HepG2 (cell line): ENCODE measurements around the gene ARID3C. TPM values are rescaled to one million over a fixed set of nuclear protein-coding genes. Genes with fewer than 3 reads are reported as not detected.
A peak's percentile ranks its signal among the peaks of the same experiment; 100 is the strongest.

ENCODE experiments used
- ATAC-seq: fragments of 200-7000 bp; cut with Tn5 transposase; 3 replicates; pipeline ENCODE4 v1.9.1; 2020; ENCODE audit warnings: mild to moderate bottlenecking, moderate library complexity
- BruUV-seq: library from RNA; stranded (reverse); fragments of 400-500 nt; replicated peaks from 2 replicates; lab custom pipeline; 2021; lab: Mats Ljungman, UMichigan
- CTCF ChIA-PET: fragments of 300-600 bp; formaldehyde crosslinking; extraction: SDS; loops from one replicate; lab custom pipeline; 2021; ENCODE audit warnings: low total read pairs, inconsistent platforms, low intra/inter-chr PET ratio; lab: Yijun Ruan, JAX
- POLR2A ChIA-PET: fragments of 350-600 bp; sonication (Branson Sonifier 250); formaldehyde crosslinking; loops from one replicate; lab custom pipeline; 2020; ENCODE audit warnings: antibody characterized with exemption, inconsistent platforms; lab: Yijun Ruan, JAX
- DNase-seq: peaks from one replicate; pipeline ENCODE4 v3.0.0-alpha.2; 2015; ENCODE audit warnings: low spot score
- FAIRE-seq: peaks from 3 replicates; lab custom pipeline; 2011; peaks lifted over from hg19 to GRCh38; lab: Jason Lieb, UNC
- H2AFZ ChIP-seq: one replicate; pipeline ENCODE4 v1.6.1; 2011; ENCODE audit warnings: low read length, inconsistent platforms
- H3K27ac ChIP-seq: fragments of 300-600 bp; 3 replicates; pipeline ENCODE4 v1.8.0; 2011; ENCODE audit warnings: mixed run types, mild to moderate bottlenecking, mixed read lengths, low read length, inconsistent platforms; ENCODE audit not compliant: insufficient read depth; ENCODE audit errors: extremely low read length
- H3K27me3 ChIP-seq, 2 experiments: fragments of 200-600 bp in 1 of 2; 2 replicates in 1 of 2; 3 replicates in 1 of 2; pipeline versions ENCODE4 v1.6.0 to v1.8.0; 2011; ENCODE audit warnings: low read length in 2 of 2, mild to moderate bottlenecking in 2 of 2, moderate library complexity in 2 of 2, inconsistent platforms in 1 of 2; ENCODE audit not compliant: insufficient read depth in 2 of 2, control insufficient read depth in 1 of 2
- H3K36me3 ChIP-seq, 2 experiments: fragments of 200-600 bp in 1 of 2; replicated peaks in 1 of 2; 2 replicates in 1 of 2; 3 replicates in 1 of 2; pipeline versions ENCODE4 v1.5.1 to v1.8.0; 2011; ENCODE audit warnings: low read length in 2 of 2, inconsistent platforms in 1 of 2; ENCODE audit not compliant: insufficient read depth in 2 of 2, control insufficient read depth in 1 of 2
- H3K4me1 ChIP-seq: 2 replicates; pipeline ENCODE4 v1.5.1; 2012; ENCODE audit warnings: low read length, inconsistent platforms; ENCODE audit not compliant: insufficient read depth
- H3K4me2 ChIP-seq: 2 replicates; pipeline ENCODE4 v1.6.0; 2011; ENCODE audit warnings: low read depth, low read length, inconsistent platforms
- H3K4me3 ChIP-seq, 3 experiments: fragments of 200-600 bp in 1 of 3; sonication (generic), shearing (Covaris generic) in 1 of 3; replicated peaks in 1 of 3; 2 replicates each; pipeline ENCODE4 v1.5.1; 2011 to 2016; ENCODE audit warnings: low read length in 3 of 3, inconsistent platforms in 2 of 3, low read depth in 2 of 3, mild to moderate bottlenecking in 2 of 3, control low read depth in 1 of 3, mixed read lengths in 1 of 3; ENCODE audit not compliant: insufficient read depth in 1 of 3
- H3K79me2 ChIP-seq: one replicate; pipeline ENCODE4 v1.6.1; 2011; ENCODE audit warnings: low read length, inconsistent platforms; ENCODE audit not compliant: insufficient read depth
- H3K9ac ChIP-seq: 2 replicates; pipeline ENCODE4 v1.6.0; 2011; ENCODE audit warnings: mild to moderate bottlenecking, low read depth, low read length, inconsistent platforms; ENCODE audit not compliant: insufficient read depth
- H3K9me3 ChIP-seq: 2 replicates; pipeline ENCODE4 v1.5.1; 2012; ENCODE audit warnings: mild to moderate bottlenecking, low read length
- H4K20me1 ChIP-seq: 2 replicates; pipeline ENCODE4 v1.6.0; 2011; ENCODE audit warnings: inconsistent platforms, mild to moderate bottlenecking, low read length, moderate library complexity; ENCODE audit not compliant: insufficient read depth
- EEA1 ChIP-seq: sonication (generic); formaldehyde crosslinking; IDR thresholded peaks from 2 replicates; pipeline ENCODE4 v1.5.1; 2020; ENCODE audit warnings: mild to moderate bottlenecking, missing genetic modification reagents, borderline replicate concordance
- FOSL2 ChIP-seq: sonication (generic); formaldehyde crosslinking; IDR thresholded peaks from 2 replicates; pipeline ENCODE4 v1.4.0; 2020; ENCODE audit warnings: missing genetic modification reagents
- ISX ChIP-seq: sonication (generic); formaldehyde crosslinking; conservative IDR thresholded peaks from 2 replicates; pipeline ENCODE4 v1.5.0; 2020; ENCODE audit warnings: missing genetic modification reagents
- JDP2 ChIP-seq: sonication (generic); formaldehyde crosslinking; IDR thresholded peaks from 2 replicates; pipeline ENCODE4 v1.8.1; 2022; ENCODE audit warnings: missing genetic modification reagents, borderline replicate concordance
- JUN ChIP-seq: sonication (generic); formaldehyde crosslinking; IDR thresholded peaks from 2 replicates; pipeline ENCODE4 v1.4.0; 2020; ENCODE audit warnings: mild to moderate bottlenecking, missing genetic modification reagents
- KLF16 ChIP-seq, 2 experiments: sonication (generic) in 1 of 2; formaldehyde crosslinking in 1 of 2; IDR thresholded peaks; 2 replicates each; pipeline versions ENCODE4 v1.6.1 to v1.8.0; 2016 to 2023; ENCODE audit warnings: missing genetic modification reagents in 2 of 2, missing compliant biosample characterization in 1 of 2
- TEAD3 ChIP-seq: optimal IDR thresholded peaks from 2 replicates; pipeline ENCODE3; 2016; ENCODE audit warnings: borderline replicate concordance
- ZIK1 ChIP-seq: sonication (generic); formaldehyde crosslinking; IDR thresholded peaks from 2 replicates; pipeline ENCODE4 v1.5.0; 2020; ENCODE audit warnings: mild to moderate bottlenecking, low read depth, missing genetic modification reagents, borderline replicate concordance
- ZMYM2 ChIP-seq: sonication (generic); formaldehyde crosslinking; IDR thresholded peaks from 2 replicates; pipeline ENCODE4 v1.8.0; 2022; ENCODE audit warnings: mild to moderate bottlenecking, missing genetic modification reagents
- ZNF101 ChIP-seq: sonication (generic); formaldehyde crosslinking; IDR thresholded peaks from 2 replicates; pipeline ENCODE4 v1.4.0; 2020; ENCODE audit warnings: mild to moderate bottlenecking, low read depth, missing genetic modification reagents, borderline replicate concordance
- ZNF276 ChIP-seq: sonication (generic); formaldehyde crosslinking; IDR thresholded peaks from 2 replicates; pipeline ENCODE4 v1.4.0; 2020; ENCODE audit warnings: mild to moderate bottlenecking, low read depth, missing genetic modification reagents
- ZNF766 ChIP-seq: sonication (generic); formaldehyde crosslinking; IDR thresholded peaks from 2 replicates; pipeline ENCODE4 v1.5.0; 2020; ENCODE audit warnings: missing genetic modification reagents, borderline replicate concordance
- ZNF772 ChIP-seq: sonication (generic); formaldehyde crosslinking; IDR thresholded peaks from 2 replicates; pipeline ENCODE4 v1.5.0; 2020; ENCODE audit warnings: mild to moderate bottlenecking, missing genetic modification reagents
- WGBS: methylation state at CpG from one replicate; pipeline ENCODE4 v1.1.6; 2017; ENCODE audit warnings: low lambda C conversion rate; 5-methylcytosine and 5-hydroxymethylcytosine counted together
- in situ Hi-C: cut with HindIII; loops from 2 replicates; pipeline ENCODE4 v1.10.0; 2017; ENCODE audit warnings: low pct_unique_long_range_greater_than_20kb; ENCODE audit not compliant: extremely low pct_ligation_motif_present
- intact Hi-C: fragments of 100-400 bp; cut with micrococcal nuclease; formaldehyde crosslinking; loops from one replicate; pipeline ENCODE4 v1.10.0; 2022; ENCODE audit not compliant: unreplicated experiment
- polyA plus RNA-seq, 8 experiments: library from polyadenylated mRNA; depleted of rRNA in 3 of 8; stranded (reverse) in 7 of 8; unstranded in 1 of 8; fragments of >200 nt; fragmentation: Illumina TruSeq in 4 of 8; extraction: Trizol in 4 of 8; gene quantifications; 2 replicates each; pipeline versions ENCODE4 v1.2.1 to v1.2.3, GENCODE V29; 2011 to 2016; ENCODE audit warnings: low read depth in 4 of 8, missing spikeins in 1 of 8, mixed read lengths in 1 of 8; ENCODE audit not compliant: insufficient read depth in 1 of 8
- total RNA-seq, 5 experiments: library from RNA; depleted of rRNA; stranded (reverse); fragments of >200 nt; fragmentation: Illumina TruSeq; extraction: Trizol; gene quantifications; 2 replicates each; pipeline ENCODE4 v1.2.3, GENCODE V29; 2016; ENCODE audit warnings: low read depth in 1 of 5
- TF ChIP-seq, protein P1 (sequence below): sonication (generic); formaldehyde crosslinking; IDR thresholded peaks from 2 replicates; pipeline ENCODE4 v1.4.0; 2020; ENCODE audit warnings: missing genetic modification reagents
- TF ChIP-seq, protein P2 (sequence below): sonication (generic); formaldehyde crosslinking; IDR thresholded peaks from 2 replicates; pipeline ENCODE4 v1.4.0; 2020; ENCODE audit warnings: missing genetic modification reagents

ARID3C gene
- total and polyA plus RNA-seq, 2 of the 13 experiments (the other 11 are each of a cell fraction or from before 2014, with no cell fraction given) = not detected

DNA sequence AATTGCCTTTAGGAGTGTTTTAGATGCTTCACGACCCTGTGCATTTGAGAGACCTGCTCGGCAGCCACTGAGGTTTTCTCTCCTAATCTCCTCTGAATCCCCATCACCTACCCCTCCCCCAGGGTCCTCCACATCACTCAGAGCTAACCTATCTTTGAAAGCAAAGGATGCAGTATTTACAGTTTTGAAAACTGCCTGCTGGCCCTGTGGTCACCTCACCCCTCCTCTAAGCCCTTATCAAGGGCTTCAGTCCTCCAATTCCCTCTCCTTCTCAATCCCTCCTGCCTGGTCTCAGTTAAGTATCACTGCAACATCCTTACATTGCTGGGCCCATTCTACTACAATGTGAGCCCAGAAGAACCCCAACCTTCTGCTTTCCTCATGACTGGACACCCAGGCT, 21.5 kb downstream of the ARID3C start:
- Histone ChIP-seq H3K4me1 (peaks cover 27% of the 10 kb centered on the region), H3K4me2 (no peak overlapping the region; the same call in 1 of the 2 replicates), H3K79me2 (peaks cover 6% of the 10 kb centered on the region), H3K4me3 (no peak overlapping the region), H3K9ac (no peak overlapping the region), H2AFZ (no peak overlapping the region), H4K20me1 (no peaks in the 10 kb centered on the region; the same call in 1 of the 2 replicates), H3K9me3 (no peaks in the 10 kb centered on the region), H3K36me3 (no peaks in the 10 kb centered on the region), H3K27ac (no peak overlapping the region), H3K27me3 (no peaks in the 10 kb centered on the region)
- in situ Hi-C loops = no loop called here
- no peak for FAIRE-seq
- 0 out of 4 replicates have a peak, but pooled peaks of 1 of the 2 experiments have one; percentile 2 for TF ChIP-seq KLF16 (CRISPR knock-in tag; IDR thresholded peaks at IDR 0.05)
- no peak for TF ChIP-seq ZNF772 (CRISPR knock-in tag)
- TF ChIP-seq, protein P1, sequence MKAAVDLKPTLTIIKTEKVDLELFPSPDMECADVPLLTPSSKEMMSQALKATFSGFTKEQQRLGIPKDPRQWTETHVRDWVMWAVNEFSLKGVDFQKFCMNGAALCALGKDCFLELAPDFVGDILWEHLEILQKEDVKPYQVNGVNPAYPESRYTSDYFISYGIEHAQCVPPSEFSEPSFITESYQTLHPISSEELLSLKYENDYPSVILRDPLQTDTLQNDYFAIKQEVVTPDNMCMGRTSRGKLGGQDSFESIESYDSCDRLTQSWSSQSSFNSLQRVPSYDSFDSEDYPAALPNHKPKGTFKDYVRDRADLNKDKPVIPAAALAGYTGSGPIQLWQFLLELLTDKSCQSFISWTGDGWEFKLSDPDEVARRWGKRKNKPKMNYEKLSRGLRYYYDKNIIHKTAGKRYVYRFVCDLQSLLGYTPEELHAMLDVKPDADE = no peak
- ATAC-seq = no peak
- intact Hi-C loops = no loop called here
- WGBS = 17% methylated on average over 2 of the region's 2 CpGs
- POLR2A ChIA-PET = interaction anchor here (0.6 to 1.5 kb wide), 4 partner anchors 26 to 39 kb away, joined by 3 to 5 read pairs (median 4); partner anchors contain the start of genes GALT and SIGMAR1
- BruUV-seq = no TSS peak
- CTCF ChIA-PET = no interaction called here
- no peak for DNase-seq

GRCh38 chr9:34606905-34607304, 22.0 kb downstream of the ARID3C start:
- ChIA-PET CTCF (no interaction called here), POLR2A (interaction anchor here (0.6 to 1.5 kb wide), 4 partner anchors 26 to 39 kb away, joined by 3 to 5 read pairs (median 4); partner anchors contain the start of genes GALT and SIGMAR1)
- H3K4me1 ChIP-seq = peaks cover 27% of the 10 kb centered on the region
- FAIRE-seq (no peak), DNase-seq (peak; percentile 29), ATAC-seq (peak; percentile 48)
- no peak overlapping the region; the same call in 1 of the 2 replicates for H3K4me2 ChIP-seq
- no peak overlapping the region for H3K9ac ChIP-seq
- in situ Hi-C loops = no loop called here
- H3K27me3 ChIP-seq = no peaks in the 10 kb centered on the region
- H4K20me1 ChIP-seq = no peaks in the 10 kb centered on the region; the same call in 1 of the 2 replicates
- H3K9me3 ChIP-seq = no peaks in the 10 kb centered on the region
- no peak overlapping the region for H2AFZ ChIP-seq
- no peak overlapping the region for H3K4me3 ChIP-seq
- intact Hi-C loops = no loop called here
- no peak overlapping the region for H3K27ac ChIP-seq
- no TSS peak for BruUV-seq
- H3K79me2 ChIP-seq = peaks cover 6% of the 10 kb centered on the region
- 11% methylated on average over 3 of the region's 3 CpGs for WGBS
- H3K36me3 ChIP-seq = no peaks in the 10 kb centered on the region
- no peak for TF ChIP-seq ZIK1
- no peak for TF ChIP-seq TEAD3
- TF ChIP-seq, protein P2, sequence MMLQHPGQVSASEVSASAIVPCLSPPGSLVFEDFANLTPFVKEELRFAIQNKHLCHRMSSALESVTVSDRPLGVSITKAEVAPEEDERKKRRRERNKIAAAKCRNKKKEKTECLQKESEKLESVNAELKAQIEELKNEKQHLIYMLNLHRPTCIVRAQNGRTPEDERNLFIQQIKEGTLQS (CRISPR knock-in tag) = peak; percentile 71
- no peak for TF ChIP-seq ISX (CRISPR knock-in tag)
- no peak for TF ChIP-seq ZNF766 (CRISPR knock-in tag)
- no peak for TF ChIP-seq EEA1
- TF ChIP-seq ZMYM2 (CRISPR knock-in tag) = no peak
- 0 out of 4 replicates have a peak, but pooled peaks of 1 of the 2 experiments have one; percentile 16 for TF ChIP-seq KLF16 (CRISPR knock-in tag; IDR thresholded peaks at IDR 0.05)
- TF ChIP-seq FOSL2 (CRISPR knock-in tag) = peak; percentile 48
- no peak for TF ChIP-seq ZNF276 (CRISPR knock-in tag)
- TF ChIP-seq ZNF101 = no peak
- peak; percentile 64; the same call in 1 of the 2 replicates for TF ChIP-seq JUN
- no peak for TF ChIP-seq JDP2 (CRISPR knock-in tag)
